T-helper 1 cell (primary cell): ENCODE results near the gene PPIG.
"Not testable (repeated sequence)": the region's sequence is repeated elsewhere in the genome, so short reads cannot be mapped to it uniquely, and the experiment has no call there.

Experiments
- DNase-seq, 5 donors: peaks; one replicate each; pipeline ENCODE4 v3.0.0-alpha.2; 2012 to 2020

Gene PPIG

GRCh38 chr2:169596546-169596945 lies 12.4 kb downstream of the PPIG start:
- DNase-seq = not testable (repeated sequence)

GRCh38 chr2:169598982-169599381 lies 14.8 kb downstream of the PPIG start:
- no peak for DNase-seq

- no peak for DNase-seq
These were observed 15.4 kb downstream of the PPIG start for GRCh38 chr2:169599568-169599967.

- no peak for DNase-seq
These were observed 25.1 kb downstream of the PPIG start for GRCh38 chr2:169609264-169609663.

GRCh38 chr2:169613876-169614275 lies 29.7 kb downstream of the PPIG start:
- DNase-seq = no peak

GRCh38 chr2:169615982-169616381 lies 31.8 kb downstream of the PPIG start:
- not testable (repeated sequence) for DNase-seq

GRCh38 chr2:169619946-169620345 lies 35.8 kb downstream of the PPIG start:
- no peak for DNase-seq

- DNase-seq = no peak
These were observed 36.4 kb downstream of the PPIG start for GRCh38 chr2:169620509-169620908.

GRCh38 chr2:169623235-169623634 lies 39.1 kb downstream of the PPIG start:
- DNase-seq = no peak

GRCh38 chr2:169625781-169626180 lies 41.6 kb downstream of the PPIG start:
- DNase-seq = no peak

- no peak for DNase-seq
These were observed 52.4 kb downstream of the PPIG start for GRCh38 chr2:169636440-169637097.

GRCh38 chr2:169637620-169638019 lies 53.5 kb downstream of the PPIG start:
- no peak for DNase-seq

- DNase-seq = no peak
These were observed 56.0 kb downstream of the PPIG start for GRCh38 chr2:169640104-169640503.

GRCh38 chr2:169641464-169641863 lies 57.3 kb downstream of the PPIG start:
- DNase-seq = no peak

GRCh38 chr2:169644173-169644572 lies 60.0 kb downstream of the PPIG start:
- DNase-seq = no peak

- no peak for DNase-seq
These were observed 63.3 kb downstream of the PPIG start for GRCh38 chr2:169647496-169647895.

- no peak for DNase-seq
These were observed 65.1 kb downstream of the PPIG start for GRCh38 chr2:169649278-169649677.

GRCh38 chr2:169653636-169654035 lies 69.5 kb downstream of the PPIG start:
- DNase-seq = no peak

GRCh38 chr2:169656164-169656563 lies 72.0 kb downstream of the PPIG start:
- no peak for DNase-seq

- no peak for DNase-seq
These were observed 74.7 kb downstream of the PPIG start for GRCh38 chr2:169658877-169659276.

- DNase-seq = no peak
These were observed 75.2 kb downstream of the PPIG start for GRCh38 chr2:169659320-169659719.

GRCh38 chr2:169661265-169661664 lies 77.1 kb downstream of the PPIG start:
- no peak for DNase-seq

- DNase-seq = no peak
These were observed 78.6 kb downstream of the PPIG start for GRCh38 chr2:169662744-169663143.

GRCh38 chr2:169663247-169663646 lies 79.1 kb downstream of the PPIG start:
- DNase-seq = no peak

GRCh38 chr2:169664600-169664977 lies 80.4 kb downstream of the PPIG start:
- DNase-seq = no peak
